B cell (primary cell): ENCODE results near the gene SCGB1D1. TPM values are rescaled to one million over a fixed set of nuclear protein-coding genes. Genes with fewer than 3 reads are reported as not detected.

Experiments used
- ATAC-seq: fragments of 200-7000 bp; cut with Tn5 transposase; one replicate; pipeline ENCODE4 v1.10.0; 2021; ENCODE audit warnings: low read depth, mild to moderate bottlenecking, moderate number of reproducible peaks, moderate library complexity
- CTCF ChIA-PET: fragments of 350-600 bp; sonication (Branson Sonifier 250); formaldehyde crosslinking; loops from one replicate; lab custom pipeline; 2021; ENCODE audit warnings: antibody characterized with exemption, inconsistent platforms; lab: Charles Lee
- POLR2A ChIA-PET: fragments of 350-600 bp; sonication (Branson Sonifier 250); formaldehyde crosslinking; loops from one replicate; lab custom pipeline; 2021; ENCODE audit warnings: antibody characterized with exemption; lab: Charles Lee
- DNase-seq: peaks from one replicate; pipeline ENCODE4 v3.0.0; 2013
- H2AFZ ChIP-seq: 2 replicates; pipeline ENCODE4 v1.6.1; 2012; ENCODE audit warnings: mild to moderate bottlenecking, low read depth, low read length; ENCODE audit not compliant: insufficient read depth, poor library complexity, severe bottlenecking
- H3K27ac ChIP-seq, 2 donors: 1 replicate in 1 of 2; 2 replicates in 1 of 2; pipeline ENCODE4 v1.5.1; 2012 to 2013; ENCODE audit warnings: low read length in 2 of 2, mild to moderate bottlenecking in 2 of 2, moderate library complexity in 1 of 2
- H3K27me3 ChIP-seq, 4 experiments: fragments of 200-600 bp in 1 of 4; sonication (generic) in 1 of 4; replicated peaks in 1 of 4; 1 replicate in 2 of 4; 2 replicates in 2 of 4; pipeline versions ENCODE4 v1.6.1 to v1.7.0; 2013 to 2016; ENCODE audit warnings: low read length in 3 of 4, mild to moderate bottlenecking in 2 of 4, mixed read lengths in 1 of 4, moderate library complexity in 1 of 4; ENCODE audit not compliant: insufficient read depth in 4 of 4, control insufficient read depth in 3 of 4; ENCODE audit errors: control extremely low read depth in 1 of 4
- H3K36me3 ChIP-seq, 2 experiments: replicated peaks in 1 of 2; 1 replicate in 1 of 2; 2 replicates in 1 of 2; pipeline versions ENCODE4 v1.6.1 to v1.7.1; 2013; ENCODE audit warnings: low read length in 1 of 2; ENCODE audit not compliant: insufficient read depth in 2 of 2, control insufficient read depth in 1 of 2; ENCODE audit errors: control extremely low read depth in 1 of 2, extremely low read depth in 1 of 2
- H3K4me1 ChIP-seq, 2 donors: fragments of 200-600 bp in 1 of 2; sonication (generic) in 1 of 2; 1 replicate in 1 of 2; 2 replicates in 1 of 2; pipeline versions ENCODE4 v1.5.1 to v1.6.1; 2013 to 2017; ENCODE audit warnings: low read length in 2 of 2; ENCODE audit not compliant: control insufficient read depth in 2 of 2, insufficient read depth in 2 of 2
- H3K4me2 ChIP-seq: replicated peaks from 2 replicates; pipeline ENCODE3; 2012; ENCODE audit warnings: mild to moderate bottlenecking, low read depth, low read length; ENCODE audit not compliant: poor library complexity, severe bottlenecking
- H3K4me3 ChIP-seq, 5 experiments: fragments of 200-600 bp in 1 of 5; sonication (generic) in 1 of 5; 1 replicate in 3 of 5; 2 replicates in 2 of 5; pipeline versions ENCODE4 v1.5.1 to v1.7.0; 2011 to 2016; ENCODE audit warnings: low read length in 4 of 5, mild to moderate bottlenecking in 4 of 5, low read depth in 2 of 5, control low read depth in 1 of 5, moderate library complexity in 1 of 5; ENCODE audit not compliant: insufficient read depth in 1 of 5; ENCODE audit errors: control extremely low read depth in 1 of 5, extremely low read depth in 1 of 5
- H3K79me2 ChIP-seq: fragments of 200-600 bp; sonication (generic); one replicate; pipeline ENCODE4 v1.6.0; 2016; ENCODE audit warnings: low read length; ENCODE audit not compliant: control insufficient read depth, insufficient read depth
- H3K9ac ChIP-seq: fragments of 200-600 bp; sonication (generic); 2 replicates; pipeline ENCODE4 v1.6.1; 2017; ENCODE audit warnings: mild to moderate bottlenecking, low read length, moderate library complexity
- H3K9me3 ChIP-seq, 3 donors: one replicate each; pipeline versions ENCODE4 v1.6.1 to v1.7.1; 2013; ENCODE audit warnings: low read length in 2 of 3; ENCODE audit not compliant: control insufficient read depth in 2 of 3, insufficient read depth in 1 of 3; ENCODE audit errors: control extremely low read depth in 1 of 3
- H4K20me1 ChIP-seq: 2 replicates; pipeline ENCODE4 v1.6.0; 2012; ENCODE audit warnings: mild to moderate bottlenecking, low read length; ENCODE audit not compliant: insufficient read depth, control insufficient read depth, poor library complexity, severe bottlenecking
- H3K27ac Mint-ChIP-seq: one replicate; pipeline ENCODE4 v1.8.0; 2021; ENCODE audit warnings: mixed read lengths
- H3K27me3 Mint-ChIP-seq: one replicate; pipeline ENCODE4 v1.8.0; 2021; ENCODE audit warnings: mixed read lengths
- H3K4me1 Mint-ChIP-seq: one replicate; pipeline ENCODE4 v1.8.0; 2021; ENCODE audit warnings: mixed read lengths
- H3K4me3 Mint-ChIP-seq: one replicate; pipeline ENCODE4 v1.8.0; 2021; ENCODE audit warnings: mixed read lengths
- H3K9me3 Mint-ChIP-seq: one replicate; pipeline ENCODE4 v1.8.0; 2022; ENCODE audit warnings: mixed read lengths; ENCODE audit not compliant: insufficient read depth
- EZH2 ChIP-seq: IDR thresholded peaks from 2 replicates; pipeline ENCODE4 v1.6.1; 2012; ENCODE audit warnings: borderline replicate concordance, low read depth, mild to moderate bottlenecking, moderate library complexity, low read length; ENCODE audit not compliant: insufficient read depth, poor library complexity, severe bottlenecking
- WGBS: methylation state at CpG from one replicate; pipeline ENCODE4 v1.1.5; 2013; ENCODE audit warnings: missing lambda C conversion rate; ENCODE audit not compliant: insufficient coverage; 5-methylcytosine and 5-hydroxymethylcytosine counted together
- intact Hi-C: fragments of 100-400 bp; cut with micrococcal nuclease; formaldehyde crosslinking; loops from one replicate; pipeline ENCODE4 v1.10.0; 2022
- polyA plus RNA-seq: library from polyadenylated mRNA; depleted of rRNA; stranded (reverse); fragments of >200 nt; gene quantifications from 2 replicates; pipeline ENCODE4 v1.2.3, GENCODE V29; 2012
- total RNA-seq, 2 donors: library from RNA; stranded (reverse); fragments of 120-200 nt in 1 of 2; gene quantifications; 1 replicate in 1 of 2; 2 replicates in 1 of 2; pipeline versions ENCODE4 v1.2.3 to v1.2.4, GENCODE V29; 2013 to 2022
- TF ChIP-seq, protein P1 (sequence below): fragments of 200-600 bp; IDR thresholded peaks from one replicate; pipeline ENCODE4 v1.8.0; 2022; ENCODE audit warnings: antibody characterized with exemption, mild to moderate bottlenecking

Gene SCGB1D1
- total and polyA plus RNA-seq, 2 donors (not counting 1 experiment from before 2014, with no cell fraction given) = not detected

DNA sequence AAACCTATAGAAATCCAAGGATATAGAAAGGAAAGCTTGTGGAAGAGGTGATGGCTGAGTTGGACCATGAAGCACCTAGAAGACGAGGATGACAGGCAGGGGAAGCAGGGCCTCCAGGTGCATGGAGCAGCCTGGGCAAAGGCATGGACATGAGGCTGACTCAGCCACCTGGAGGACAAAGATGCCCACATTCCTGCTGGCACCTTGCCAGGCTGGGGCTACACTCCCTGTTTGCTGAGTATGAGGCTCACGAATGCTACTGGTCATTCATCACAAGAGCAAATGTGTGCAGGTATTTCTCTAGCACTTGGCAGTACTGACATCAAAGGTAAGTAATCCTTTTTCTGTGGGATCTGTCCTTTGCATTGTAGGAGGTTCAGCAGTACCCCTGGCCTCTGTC lies 11.4 kb downstream of the SCGB1D1 start:
- H3K9me3 Mint-ChIP-seq = no peaks in the 10 kb centered on the region
- H2AFZ ChIP-seq = no peak overlapping the region
- H3K4me1 Mint-ChIP-seq = no peaks in the 10 kb centered on the region
- no peak overlapping the region for H3K4me3 ChIP-seq
- H3K9ac ChIP-seq = no peak overlapping the region
- CTCF ChIA-PET = no interaction called here
- H3K4me2 ChIP-seq = no peak overlapping the region
- TF ChIP-seq, protein P1, sequence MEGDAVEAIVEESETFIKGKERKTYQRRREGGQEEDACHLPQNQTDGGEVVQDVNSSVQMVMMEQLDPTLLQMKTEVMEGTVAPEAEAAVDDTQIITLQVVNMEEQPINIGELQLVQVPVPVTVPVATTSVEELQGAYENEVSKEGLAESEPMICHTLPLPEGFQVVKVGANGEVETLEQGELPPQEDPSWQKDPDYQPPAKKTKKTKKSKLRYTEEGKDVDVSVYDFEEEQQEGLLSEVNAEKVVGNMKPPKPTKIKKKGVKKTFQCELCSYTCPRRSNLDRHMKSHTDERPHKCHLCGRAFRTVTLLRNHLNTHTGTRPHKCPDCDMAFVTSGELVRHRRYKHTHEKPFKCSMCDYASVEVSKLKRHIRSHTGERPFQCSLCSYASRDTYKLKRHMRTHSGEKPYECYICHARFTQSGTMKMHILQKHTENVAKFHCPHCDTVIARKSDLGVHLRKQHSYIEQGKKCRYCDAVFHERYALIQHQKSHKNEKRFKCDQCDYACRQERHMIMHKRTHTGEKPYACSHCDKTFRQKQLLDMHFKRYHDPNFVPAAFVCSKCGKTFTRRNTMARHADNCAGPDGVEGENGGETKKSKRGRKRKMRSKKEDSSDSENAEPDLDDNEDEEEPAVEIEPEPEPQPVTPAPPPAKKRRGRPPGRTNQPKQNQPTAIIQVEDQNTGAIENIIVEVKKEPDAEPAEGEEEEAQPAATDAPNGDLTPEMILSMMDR = no peak
- TF ChIP-seq EZH2 = no peak
- DNase-seq (no peak), ATAC-seq (no peak)
- H4K20me1 ChIP-seq = no peaks in the 10 kb centered on the region
- H3K27me3 Mint-ChIP-seq = peaks cover 34% of the 10 kb centered on the region
- H3K4me1 ChIP-seq = no peaks in the 10 kb centered on the region
- POLR2A ChIA-PET = no interaction called here
- H3K36me3 ChIP-seq = no peaks in the 10 kb centered on the region
- intact Hi-C loops = no loop called here
- no peaks in the 10 kb centered on the region for H3K79me2 ChIP-seq
- H3K9me3 ChIP-seq = no peaks in the 10 kb centered on the region
- 83% methylated on average over 2 of the region's 2 CpGs for WGBS
- H3K27ac Mint-ChIP-seq = no peak overlapping the region
- H3K4me3 Mint-ChIP-seq = no peak overlapping the region
- H3K27ac ChIP-seq = no peak overlapping the region
- peaks cover 0 to 8% (median 0%) of the 10 kb centered on the region in 4 experiments for H3K27me3 ChIP-seq

DNA sequence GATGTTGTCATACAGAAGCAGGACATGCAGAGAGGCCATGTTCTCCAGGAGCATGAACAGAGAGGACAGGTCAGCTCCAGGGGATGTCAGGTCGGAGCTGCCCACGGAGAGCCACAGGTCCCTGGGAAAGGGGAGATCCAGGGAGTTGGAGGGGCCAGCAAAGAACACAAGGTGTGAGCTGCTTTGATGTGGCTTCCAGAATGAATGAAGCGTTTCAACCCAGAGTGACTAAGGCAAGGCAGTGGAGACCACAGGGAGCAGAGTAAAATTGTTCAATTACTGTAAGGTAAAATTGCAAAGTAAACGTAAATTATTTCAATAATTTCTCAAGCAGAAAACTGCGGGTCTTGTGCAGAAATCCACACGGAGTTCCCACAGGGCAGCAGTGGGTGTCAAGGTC lies 12.9 kb downstream of the SCGB1D1 start:
- no peak overlapping the region for H3K27ac Mint-ChIP-seq
- CTCF ChIA-PET = no interaction called here
- H3K9me3 ChIP-seq = no peaks in the 10 kb centered on the region

More for the DNA sequence above, 12.9 kb downstream of the SCGB1D1 start:
- Histone ChIP-seq H3K27ac (no peak overlapping the region), H2AFZ (no peak overlapping the region), H4K20me1 (no peaks in the 10 kb centered on the region), H3K9ac (no peak overlapping the region), H3K4me2 (no peak overlapping the region), H3K79me2 (no peaks in the 10 kb centered on the region), H3K4me1 (no peaks in the 10 kb centered on the region), H3K27me3 (peaks cover 0 to 8% (median 0%) of the 10 kb centered on the region in 4 experiments), H3K36me3 (no peaks in the 10 kb centered on the region), H3K4me3 (no peak overlapping the region)
- intact Hi-C loops = no loop called here
- Mint-ChIP-seq H3K4me3 (no peak overlapping the region), H3K9me3 (no peaks in the 10 kb centered on the region), H3K4me1 (no peaks in the 10 kb centered on the region), H3K27me3 (peaks cover 31% of the 10 kb centered on the region)
- POLR2A ChIA-PET = no interaction called here
- no peak for ATAC-seq
- DNase-seq = no peak
- WGBS = 87% methylated on average over 6 of the region's 6 CpGs
- TF ChIP-seq, protein P1 = no peak
- TF ChIP-seq EZH2 = no peak
